ENCODE measurements around the gene LRIG1. TPM values are rescaled to one million over a fixed set of nuclear protein-coding genes. Genes with fewer than 3 reads are reported as not detected.
A peak's percentile ranks its signal among the peaks of the same experiment; 100 is the strongest.

Gene LRIG1
- total and polyA plus RNA-seq, 2 of the 8 experiments (the other 6 are each of a cell fraction or from before 2014, with no cell fraction given), result 78.1 to 88.7 TPM

DNA sequence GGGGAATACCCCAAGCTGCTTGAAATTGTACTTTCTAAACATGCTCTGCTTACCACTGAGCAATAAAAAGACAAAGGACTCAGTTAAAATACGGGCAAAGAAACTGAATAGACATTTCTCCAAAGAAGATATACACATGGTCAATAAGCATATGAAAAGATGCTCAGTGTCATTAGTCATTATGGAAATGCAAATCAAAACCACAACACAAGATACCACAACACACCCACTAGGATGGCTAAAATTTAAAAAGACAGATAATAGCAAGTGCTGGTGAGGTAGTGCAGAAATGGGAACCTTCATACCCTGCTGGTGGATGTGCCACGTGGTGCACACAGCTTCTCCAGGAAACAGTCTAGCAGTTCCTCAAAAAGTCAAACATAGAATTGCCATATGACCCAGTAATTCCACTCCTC, 21.3 kb downstream of the LRIG1 start:
- H3K4me1 ChIP-seq (replicated peaks in 1 of 4; ENCODE audit: control insufficient read depth in 3 of 4, insufficient read depth in 4 of 4, low read length in 3 of 4), result peaks cover 13 to 78% (median 50%) of the 10 kb centered on the region in 4 experiments
- H3K9me3 ChIP-seq (ENCODE audit: insufficient read depth in 2 of 2, low read depth in 1 of 2, low read length in 1 of 2), result no peaks in the 10 kb centered on the region
- peaks cover 52 to 60% of the 10 kb centered on the region in 2 experiments for H4K20me1 ChIP-seq (replicated peaks in 1 of 2; ENCODE audit: control insufficient read depth in 1 of 2, insufficient read depth in 2 of 2, low read length in 2 of 2)

More for the DNA sequence above, 21.3 kb downstream of the LRIG1 start:
- H3K4me2 ChIP-seq (ENCODE audit: insufficient read depth in 1 of 2, low read depth in 2 of 2, low read length in 2 of 2), result peak overlapping the region in 1 of 2 experiments; percentile 4; a peak in 1 of 4 replicates
- H3K36me3 ChIP-seq (ENCODE audit: control insufficient read depth in 2 of 4, insufficient read depth in 4 of 4, low read length in 3 of 4), result no peaks in the 10 kb centered on the region
- no peak overlapping the region for H4K8ac ChIP-seq (ENCODE audit: extremely low read depth, insufficient read depth, low read length)
- no peak overlapping the region for H3K14ac ChIP-seq (ENCODE audit: insufficient read length)
- no peaks in the 10 kb centered on the region for H3K27me3 ChIP-seq (replicated peaks in 1 of 4; ENCODE audit: control insufficient read depth in 3 of 4, extremely low read depth in 1 of 4, insufficient read depth in 3 of 4, low read length in 3 of 4)
- POLR2A ChIA-PET (ENCODE audit: partially characterized antibody), result interaction anchor here (1.0 to 1.6 kb wide), 5 partner anchors 9 to 37 kb away, joined by 3 to 16 read pairs (median 4); no protein-coding TSS in a partner anchor
- CTCF ChIA-PET (ENCODE audit: partially characterized antibody), result interaction anchor here (1.3 kb wide), 3 partner anchors 9 to 72 kb away, joined by 3 to 5 read pairs (median 4); no protein-coding TSS in a partner anchor
- WGBS, 2 experiments (ENCODE audit: extremely low coverage in 1 of 2, insufficient coverage in 1 of 2, insufficient read length in 1 of 2, insufficient replicate concordance in 2 of 2, low coverage in 1 of 2, low lambda C conversion rate in 2 of 2, missing lambda C conversion rate in 1 of 2), result 74% methylated on average over 2 of the region's 2 CpGs; no CpG with 5 or more reads in 1 of the 2 experiments
- H3K79me1 ChIP-seq (ENCODE audit: low read depth, low read length), result peaks cover 37% of the 10 kb centered on the region
- no peak overlapping the region for H4K91ac ChIP-seq (replicated peaks; ENCODE audit: insufficient read length, low read length)
- no peak overlapping the region for H2BK20ac ChIP-seq (ENCODE audit: low read length)
- H2BK5ac ChIP-seq (ENCODE audit: low read depth, low read length), result no peak overlapping the region
- no peak overlapping the region for H2AK5ac ChIP-seq (ENCODE audit: low read depth, low read length)
- no peak overlapping the region for H3K4ac ChIP-seq (replicated peaks; ENCODE audit: insufficient read length, low read depth, low read length)
- H3K23me2 ChIP-seq (ENCODE audit: low read depth, low read length), result no peaks in the 10 kb centered on the region
- TF ChIP-seq KDM5A (IDR thresholded peaks at IDR 0.05; ENCODE audit: low read length), result no peak
- no peak for TF ChIP-seq SP1 (IDR thresholded peaks at IDR 0.05; ENCODE audit: low read depth, low read length)
- TF ChIP-seq, protein P1, sequence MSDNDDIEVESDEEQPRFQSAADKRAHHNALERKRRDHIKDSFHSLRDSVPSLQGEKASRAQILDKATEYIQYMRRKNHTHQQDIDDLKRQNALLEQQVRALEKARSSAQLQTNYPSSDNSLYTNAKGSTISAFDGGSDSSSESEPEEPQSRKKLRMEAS (IDR thresholded peaks at IDR 0.05), result no peak
- TF ChIP-seq YY1 (IDR thresholded peaks at IDR 0.05; ENCODE audit: low read depth, low read length), result no peak
- TF ChIP-seq RBBP5 (IDR thresholded peaks at IDR 0.05; ENCODE audit: borderline replicate concordance, low read depth, low read length), result no peak
- TF ChIP-seq CHD2 (IDR thresholded peaks at IDR 0.05; ENCODE audit: low read length), result no peak
- TF ChIP-seq MAFK (IDR thresholded peaks at IDR 0.05; ENCODE audit: low read depth, low read length), result no peak
- no peak for TF ChIP-seq BCL11A (IDR thresholded peaks at IDR 0.05; ENCODE audit: low read depth in 2 of 2, low read length in 2 of 2)
- no peak for TF ChIP-seq SRF (IDR thresholded peaks at IDR 0.05; ENCODE audit: low read depth, low read length)
- no peak for TF ChIP-seq JUN (IDR thresholded peaks at IDR 0.05; ENCODE audit: low read depth, low read length)
- no peak for TF ChIP-seq SIX5 (IDR thresholded peaks at IDR 0.05; ENCODE audit: low read depth, low read length)
- no peak for TF ChIP-seq SIN3A (conservative IDR thresholded peaks at IDR 0.05 in 1 of 2, IDR thresholded peaks at IDR 0.05 in 1 of 2; ENCODE audit: low read depth in 1 of 2, low read length in 2 of 2)
- TF ChIP-seq BACH1 (IDR thresholded peaks at IDR 0.05; ENCODE audit: low read length), result no peak
- TF ChIP-seq SAP30 (IDR thresholded peaks at IDR 0.05; ENCODE audit: insufficient read depth, insufficient replicate concordance, low read length), result no peak
- no peak for TF ChIP-seq POLR2A (IDR thresholded peaks at IDR 0.05; ENCODE audit: control extremely low read depth in 1 of 2, low read depth in 2 of 2, low read length in 2 of 2)
- no peak for FAIRE-seq
- no peak overlapping the region for H2AFZ ChIP-seq (ENCODE audit: low read length)
- H2BK12ac ChIP-seq (ENCODE audit: low read depth, low read length), result no peak overlapping the region
- H3K18ac ChIP-seq (ENCODE audit: extremely low read depth, low read length), result no peak overlapping the region
- H3K23ac ChIP-seq (ENCODE audit: insufficient read length), result no peak overlapping the region
- no peak overlapping the region for H4K5ac ChIP-seq (ENCODE audit: insufficient read length, low read depth, low read length)
- no peak overlapping the region for H2BK15ac ChIP-seq (ENCODE audit: low read length)
- H3K9ac ChIP-seq (replicated peaks in 1 of 4; ENCODE audit: extremely low read depth in 1 of 4, low read depth in 3 of 4, low read length in 3 of 4), result no peak overlapping the region
- DNase-seq (ENCODE audit: low read depth in 1 of 2, low spot score in 2 of 2), result no peak
- 0 out of 8 replicates have a peak overlapping the region, but pooled peaks of 1 of the 4 experiments have one; percentile 3 for H3K4me3 ChIP-seq (ENCODE audit: extremely low read depth in 1 of 4, insufficient read depth in 2 of 4, low read depth in 3 of 4, low read length in 4 of 4)
- no peak overlapping the region for H3K56ac ChIP-seq (replicated peaks; ENCODE audit: insufficient read length, low read depth, low read length)
- H3K79me2 ChIP-seq (ENCODE audit: control insufficient read depth in 1 of 2, insufficient read depth in 2 of 2, low read length in 2 of 2), result peaks cover 72 to 100% of the 10 kb centered on the region in 2 experiments
- H3K27ac ChIP-seq (ENCODE audit: low read depth, low read length), result no peak overlapping the region
- H2BK120ac ChIP-seq (replicated peaks; ENCODE audit: low read depth, low read length), result no peak overlapping the region
